ENCODE measurements around the gene BACE2. TPM values are rescaled to one million over a fixed set of nuclear protein-coding genes. Genes with fewer than 3 reads are reported as not detected.
"Not testable (repeated sequence)": the region's sequence is repeated elsewhere in the genome, so short reads cannot be mapped to it uniquely, and the experiment has no call there.

The BACE2 gene
- total and polyA plus RNA-seq, 11 donors, result 3.8 to 30.3 (median 15.6) TPM

DNA sequence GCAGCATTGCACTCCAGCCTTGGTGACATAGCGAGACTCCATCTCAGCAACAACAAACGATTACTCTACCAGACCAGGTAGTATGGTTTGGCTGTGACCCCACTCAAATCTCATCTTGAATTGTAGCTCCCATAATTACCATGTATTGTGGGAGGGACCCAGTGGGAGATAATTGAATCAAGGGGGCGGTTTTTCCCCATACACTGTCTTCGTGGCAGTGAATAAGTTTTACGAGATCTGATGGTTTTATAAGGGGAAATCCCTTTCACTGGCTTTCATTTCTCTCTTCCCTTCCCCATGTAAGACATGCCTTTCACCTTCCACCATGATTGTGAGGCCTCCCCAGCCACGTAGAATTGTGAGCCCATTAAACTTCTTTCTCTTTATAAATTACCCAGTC is 66.0 kb downstream of the BACE2 start:
- Histone ChIP-seq H3K27me3 (no peaks in the 10 kb centered on the region), H3K4me1 (no peaks in the 10 kb centered on the region), H3K27ac (no peak overlapping the region), H3K4me3 (no peak overlapping the region), H3K36me3 (peaks cover 0 to 32% (median 13%) of the 10 kb centered on the region in 9 donors), H3K9me3 (no peaks in the 10 kb centered on the region)
- intact Hi-C loops (cut with DNase I), result no loop called here
- no peak for TF ChIP-seq POLR2A (IDR thresholded peaks at IDR 0.05)
- TF ChIP-seq, protein P1, sequence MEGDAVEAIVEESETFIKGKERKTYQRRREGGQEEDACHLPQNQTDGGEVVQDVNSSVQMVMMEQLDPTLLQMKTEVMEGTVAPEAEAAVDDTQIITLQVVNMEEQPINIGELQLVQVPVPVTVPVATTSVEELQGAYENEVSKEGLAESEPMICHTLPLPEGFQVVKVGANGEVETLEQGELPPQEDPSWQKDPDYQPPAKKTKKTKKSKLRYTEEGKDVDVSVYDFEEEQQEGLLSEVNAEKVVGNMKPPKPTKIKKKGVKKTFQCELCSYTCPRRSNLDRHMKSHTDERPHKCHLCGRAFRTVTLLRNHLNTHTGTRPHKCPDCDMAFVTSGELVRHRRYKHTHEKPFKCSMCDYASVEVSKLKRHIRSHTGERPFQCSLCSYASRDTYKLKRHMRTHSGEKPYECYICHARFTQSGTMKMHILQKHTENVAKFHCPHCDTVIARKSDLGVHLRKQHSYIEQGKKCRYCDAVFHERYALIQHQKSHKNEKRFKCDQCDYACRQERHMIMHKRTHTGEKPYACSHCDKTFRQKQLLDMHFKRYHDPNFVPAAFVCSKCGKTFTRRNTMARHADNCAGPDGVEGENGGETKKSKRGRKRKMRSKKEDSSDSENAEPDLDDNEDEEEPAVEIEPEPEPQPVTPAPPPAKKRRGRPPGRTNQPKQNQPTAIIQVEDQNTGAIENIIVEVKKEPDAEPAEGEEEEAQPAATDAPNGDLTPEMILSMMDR (IDR thresholded peaks at IDR 0.05), result no peak
- no peak for ATAC-seq
- 93 to 97% (median 94%) methylated on average over 6 of the region's 6 CpGs for WGBS, 4 donors
- DNase-seq, result no peak

DNA sequence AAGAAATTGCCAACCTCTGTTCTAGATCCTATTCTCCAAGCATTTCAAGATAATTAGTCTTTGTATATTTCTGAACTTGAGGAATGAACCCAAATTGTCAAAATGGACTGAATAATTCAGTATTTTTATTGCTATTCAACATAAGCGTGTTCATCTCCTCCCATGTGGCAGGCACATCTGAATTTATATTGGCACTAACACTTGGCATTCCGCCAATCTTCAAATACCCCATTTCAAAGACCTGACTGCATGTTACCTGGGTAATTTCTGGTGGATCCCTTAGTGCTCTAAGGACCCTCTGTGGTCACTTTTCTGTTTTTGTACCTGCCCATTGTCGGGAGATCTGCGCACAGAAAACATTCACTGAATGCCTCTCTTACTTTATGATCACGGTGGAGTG is 66.6 kb downstream of the BACE2 start:
- no peak for ATAC-seq
- TF ChIP-seq, protein P1 (IDR thresholded peaks at IDR 0.05), result no peak
- no peak for TF ChIP-seq POLR2A (IDR thresholded peaks at IDR 0.05)
- DNase-seq, result no peak
- H3K36me3 ChIP-seq, result peaks cover 0 to 28% (median 11%) of the 10 kb centered on the region in 9 donors
- no peaks in the 10 kb centered on the region for H3K9me3 ChIP-seq
- H3K27me3 ChIP-seq, result no peaks in the 10 kb centered on the region
- no peak overlapping the region for H3K4me3 ChIP-seq
- intact Hi-C loops (cut with DNase I), result no loop called here
- WGBS, 4 donors, result 88 to 93% (median 91%) methylated on average over 5 of the region's 5 CpGs
- H3K27ac ChIP-seq, result no peak overlapping the region
- H3K4me1 ChIP-seq, result no peaks in the 10 kb centered on the region

DNA sequence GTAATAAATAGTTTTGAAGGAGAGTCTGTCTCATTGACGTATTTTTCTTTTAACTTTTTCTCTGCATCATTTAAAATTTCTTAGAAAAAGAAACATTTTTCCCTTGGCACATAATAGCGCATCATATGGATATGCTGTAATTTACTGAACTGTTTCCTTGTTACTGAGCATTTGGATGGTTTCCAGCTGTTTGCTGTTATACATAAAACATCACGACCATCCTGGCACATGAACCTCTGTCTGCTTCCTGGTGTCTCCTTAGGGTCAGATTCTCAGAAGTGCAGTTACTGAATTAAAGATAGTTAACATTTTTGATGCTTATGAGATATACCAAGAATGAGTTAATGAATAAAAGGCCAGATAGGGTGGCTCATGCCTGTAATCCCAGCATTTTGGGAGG is 67.2 kb downstream of the BACE2 start:
- H3K27me3 ChIP-seq, result no peaks in the 10 kb centered on the region
- DNase-seq (no peak), ATAC-seq (no peak)
- intact Hi-C loops (cut with DNase I), result no loop called here
- 69 to 80% (median 77%) methylated on average over 3 of the region's 3 CpGs for WGBS, 4 donors
- no peak for TF ChIP-seq POLR2A (IDR thresholded peaks at IDR 0.05)
- TF ChIP-seq, protein P1 (IDR thresholded peaks at IDR 0.05), result no peak
- H3K4me1 ChIP-seq, result no peaks in the 10 kb centered on the region
- H3K36me3 ChIP-seq, result peaks cover 0 to 28% (median 13%) of the 10 kb centered on the region in 9 donors
- H3K4me3 ChIP-seq, result no peak overlapping the region
- H3K27ac ChIP-seq, result no peak overlapping the region
- no peaks in the 10 kb centered on the region for H3K9me3 ChIP-seq

DNA sequence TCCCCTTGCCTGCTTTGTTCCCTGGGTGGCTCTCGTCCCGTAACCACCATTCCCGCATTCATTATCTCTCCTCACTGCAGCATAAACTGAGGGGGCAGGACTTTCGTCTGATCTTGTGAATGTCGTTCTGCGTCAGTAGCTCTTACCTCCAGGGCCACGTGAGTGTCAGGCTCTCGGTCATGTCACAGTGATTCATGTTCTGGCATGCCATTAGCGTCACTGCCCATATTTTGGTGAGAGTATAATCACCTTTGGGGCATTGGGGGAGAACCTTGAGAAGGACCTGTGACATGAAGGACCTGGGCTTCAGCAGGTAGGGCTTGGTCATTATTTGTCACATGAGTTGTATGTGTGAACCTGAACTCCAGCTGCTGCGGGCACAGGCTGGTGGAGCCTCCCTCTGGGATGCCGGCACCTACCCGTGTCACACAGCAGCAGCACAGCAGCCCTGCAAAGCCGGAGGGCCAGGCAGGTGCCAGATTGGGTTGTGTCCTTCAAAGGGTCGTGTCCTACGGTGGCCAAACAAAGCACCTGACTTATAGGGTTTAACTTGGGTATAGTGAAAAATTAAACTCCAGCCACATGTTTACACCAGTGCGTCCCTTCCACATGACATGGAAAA is 68.5 kb downstream of the BACE2 start:
- TF ChIP-seq, protein P1 (IDR thresholded peaks at IDR 0.05), result no peak
- TF ChIP-seq POLR2A (IDR thresholded peaks at IDR 0.05), result no peak
- ATAC-seq, result peak in 1 of 4 donors; percentile 24
- no peak overlapping the region for H3K4me3 ChIP-seq
- peaks cover 0 to 38% (median 19%) of the 10 kb centered on the region in 9 donors for H3K36me3 ChIP-seq
- WGBS, 4 donors, result 94 to 96% (median 96%) methylated on average over 16 of the region's 16 CpGs
- H3K27ac ChIP-seq, result no peak overlapping the region
- H3K9me3 ChIP-seq, result no peaks in the 10 kb centered on the region
- no peak for DNase-seq
- no peaks in the 10 kb centered on the region for H3K4me1 ChIP-seq
- H3K27me3 ChIP-seq, result no peaks in the 10 kb centered on the region
- intact Hi-C loops (cut with DNase I), result no loop called here

DNA sequence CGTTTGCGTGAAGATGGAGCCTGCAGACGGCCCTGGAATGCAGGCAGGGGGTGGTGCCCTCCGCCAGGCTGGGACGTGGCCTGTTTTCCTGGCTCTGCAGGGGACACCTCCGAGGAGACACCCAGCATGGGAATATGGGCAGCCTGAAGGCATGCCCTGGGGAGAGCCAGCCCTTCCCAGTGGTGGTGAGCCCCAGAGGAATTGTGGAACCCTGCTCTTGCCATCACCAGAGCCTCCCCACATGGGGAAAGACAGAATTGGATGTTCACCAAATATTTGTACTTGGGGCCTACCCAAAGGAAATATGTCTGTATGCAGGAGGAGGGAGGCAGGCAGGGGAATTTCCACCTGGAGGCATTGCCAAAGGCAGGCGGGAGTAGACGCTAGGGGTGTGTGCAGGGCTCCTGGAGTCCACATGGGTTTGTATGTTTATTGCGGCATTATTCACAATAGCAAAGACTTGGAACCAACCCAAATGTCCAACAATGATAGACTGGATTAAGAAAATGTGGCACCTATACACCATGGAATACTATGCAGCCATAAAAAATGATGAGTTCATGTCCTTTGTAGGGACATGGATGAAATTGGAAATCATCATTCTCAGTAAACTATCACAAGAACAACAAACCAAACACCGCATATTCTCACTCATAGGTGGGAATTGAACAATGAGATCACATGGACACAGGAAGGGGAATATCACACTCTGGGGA is 70.3 kb downstream of the BACE2 start:
- ATAC-seq, result peak in 1 of 4 donors; percentile 26
- H3K9me3 ChIP-seq; H3K4me3 ChIP-seq; H3K27me3 ChIP-seq; intact Hi-C loops (cut with DNase I); DNase-seq; H3K4me1 ChIP-seq; H3K27ac ChIP-seq: not testable (repeated sequence)
- peaks cover 0 to 53% (median 24%) of the 10 kb centered on the region in 9 donors for H3K36me3 ChIP-seq
- whole genome bisulfite sequencing, 4 donors, result 81 to 87% (median 85%) methylated on average over 10 of the region's 10 CpGs
